Suprapubic skin (tissue), 4 donors: Measurements from ENCODE around the gene ULK1. TPM values are rescaled to one million over a fixed set of nuclear protein-coding genes. Genes with fewer than 3 reads are reported as not detected.

Experiments used
- DNase-seq, 2 donors: peaks; one replicate each; pipeline ENCODE4 v3.0.0-alpha.2; 2019; ENCODE audit warnings: low spot score in 2 of 2
- H3K27ac ChIP-seq: fragments of 200-600 bp; sonication (generic); one replicate; pipeline ENCODE4 v1.5.1; 2019
- H3K27me3 ChIP-seq: fragments of 200-600 bp; sonication (generic); one replicate; pipeline ENCODE4 v1.5.1; 2019
- H3K36me3 ChIP-seq: fragments of 200-600 bp; sonication (generic); one replicate; pipeline ENCODE4 v1.5.1; 2019
- H3K4me1 ChIP-seq: fragments of 200-600 bp; sonication (generic); one replicate; pipeline ENCODE4 v1.5.1; 2019
- H3K4me3 ChIP-seq: fragments of 200-600 bp; sonication (generic); one replicate; pipeline ENCODE4 v1.5.1; 2019; ENCODE audit warnings: mild to moderate bottlenecking
- H3K9me3 ChIP-seq: fragments of 200-600 bp; sonication (generic); one replicate; pipeline ENCODE4 v1.5.1; 2019
- CTCF ChIP-seq, 2 donors: fragments of 200-600 bp in 1 of 2; fragments of 450-650 bp in 1 of 2; sonication (generic) in 1 of 2; IDR thresholded peaks; one replicate each; pipeline ENCODE4 v1.5.1; 2016 to 2019; ENCODE audit warnings: antibody characterized with exemption in 2 of 2, mild to moderate bottlenecking in 1 of 2, moderate library complexity in 1 of 2
- EP300 ChIP-seq: sonication (generic); formaldehyde crosslinking; IDR thresholded peaks from one replicate; pipeline ENCODE4 v1.6.1; 2017; ENCODE audit warnings: antibody characterized with exemption
- POLR2A ChIP-seq, 2 donors: fragments of 450-650 bp; IDR thresholded peaks; one replicate each; pipeline ENCODE4 v1.6.1; 2017; ENCODE audit warnings: antibody characterized with exemption in 2 of 2, mild to moderate bottlenecking in 2 of 2, moderate library complexity in 2 of 2
- POLR2AphosphoS5 ChIP-seq, 3 donors: sonication (generic); formaldehyde crosslinking; IDR thresholded peaks; one replicate each; pipeline ENCODE4 v1.6.1; 2017; ENCODE audit warnings: antibody characterized with exemption in 3 of 3
- WGBS: methylation state at CpG from one replicate; pipeline ENCODE4 v1.1.5; 2018; 5-methylcytosine and 5-hydroxymethylcytosine counted together
- total RNA-seq, 4 donors: library from RNA; depleted of rRNA; stranded (reverse); fragments of >200 nt; gene quantifications; one replicate each; pipeline ENCODE4 v1.1.0, GENCODE V29; 2016

The ULK1 gene
- total RNA-seq, 4 donors from 2014 or later: 37.0 to 102 (median 65.7) TPM

GRCh38 chr12:131930510-131930909 lies 36.1 kb downstream of the ULK1 start:
- DNase-seq: no peak
- no peak overlapping the region for H3K27ac ChIP-seq
- WGBS: 82% methylated on average over 9 of the region's 9 CpGs
- H3K27me3 ChIP-seq: no peaks in the 10 kb centered on the region
- no peaks in the 10 kb centered on the region for H3K9me3 ChIP-seq
- H3K4me1 ChIP-seq: peaks cover 17% of the 10 kb centered on the region
- TF ChIP-seq POLR2A (IDR thresholded peaks at IDR 0.05) (no peak), CTCF (IDR thresholded peaks at IDR 0.05) (no peak), EP300 (no peak), POLR2AphosphoS5 (IDR thresholded peaks at IDR 0.05) (no peak)
- H3K36me3 ChIP-seq: peaks cover 42% of the 10 kb centered on the region
- peak overlapping the region; percentile 83 for H3K4me3 ChIP-seq

GRCh38 chr12:131933387-131933786 lies 39.0 kb downstream of the ULK1 start:
- no peak overlapping the region for H3K27ac ChIP-seq
- H3K4me1 ChIP-seq: peaks cover 17% of the 10 kb centered on the region
- no peak for DNase-seq
- H3K36me3 ChIP-seq: peaks cover 55% of the 10 kb centered on the region
- no peaks in the 10 kb centered on the region for H3K9me3 ChIP-seq
- TF ChIP-seq CTCF (IDR thresholded peaks at IDR 0.05) (no peak), POLR2A (IDR thresholded peaks at IDR 0.05) (no peak), POLR2AphosphoS5 (IDR thresholded peaks at IDR 0.05) (no peak), EP300 (no peak)
- WGBS: 97% methylated on average over 6 of the region's 8 CpGs
- H3K4me3 ChIP-seq: no peak overlapping the region
- no peaks in the 10 kb centered on the region for H3K27me3 ChIP-seq

- Histone ChIP-seq H3K9me3 (no peaks in the 10 kb centered on the region), H3K27ac (no peak overlapping the region), H3K4me1 (peaks cover 17% of the 10 kb centered on the region), H3K4me3 (no peak overlapping the region), H3K27me3 (no peaks in the 10 kb centered on the region), H3K36me3 (peaks cover 55% of the 10 kb centered on the region)
- whole genome bisulfite sequencing: 90% methylated on average over 11 of the region's 11 CpGs
- DNase-seq: no peak
- no peak for TF ChIP-seq EP300
- TF ChIP-seq POLR2AphosphoS5 (IDR thresholded peaks at IDR 0.05): no peak
- TF ChIP-seq CTCF (IDR thresholded peaks at IDR 0.05): no peak
- no peak for TF ChIP-seq POLR2A (IDR thresholded peaks at IDR 0.05)
These were observed 40.1 kb downstream of the ULK1 start for GRCh38 chr12:131934535-131934934.

- DNase-seq: peak; percentile 27 to 41
- Histone ChIP-seq H3K4me3 (no peak overlapping the region), H3K27ac (no peak overlapping the region), H3K27me3 (no peaks in the 10 kb centered on the region), H3K36me3 (peaks cover 59% of the 10 kb centered on the region), H3K4me1 (peaks cover 5% of the 10 kb centered on the region), H3K9me3 (no peaks in the 10 kb centered on the region)
- TF ChIP-seq CTCF (IDR thresholded peaks at IDR 0.05) (no peak), POLR2AphosphoS5 (IDR thresholded peaks at IDR 0.05) (no peak), EP300 (no peak), POLR2A (IDR thresholded peaks at IDR 0.05) (no peak)
- WGBS: 95% methylated on average over 7 of the region's 7 CpGs
These were observed 43.7 kb downstream of the ULK1 start for GRCh38 chr12:131938082-131938481.

- Histone ChIP-seq H3K27me3 (no peaks in the 10 kb centered on the region), H3K4me3 (no peak overlapping the region), H3K36me3 (peaks cover 59% of the 10 kb centered on the region), H3K27ac (no peak overlapping the region), H3K4me1 (peaks cover 5% of the 10 kb centered on the region), H3K9me3 (no peaks in the 10 kb centered on the region)
- no peak for TF ChIP-seq POLR2A (IDR thresholded peaks at IDR 0.05)
- no peak for TF ChIP-seq EP300
- no peak for TF ChIP-seq POLR2AphosphoS5 (IDR thresholded peaks at IDR 0.05)
- no peak for TF ChIP-seq CTCF (IDR thresholded peaks at IDR 0.05)
- 94% methylated on average over 16 of the region's 16 CpGs for WGBS
- DNase-seq: peak; percentile 33 to 72
These were observed 44.6 kb downstream of the ULK1 start for GRCh38 chr12:131939007-131939406.
